Stomach (tissue), 9 donors: ENCODE results near the gene RPS15. TPM values are rescaled to one million over a fixed set of nuclear protein-coding genes. Genes with fewer than 3 reads are reported as not detected.
"Not testable (repeated sequence)": the region's sequence is repeated elsewhere in the genome, so short reads cannot be mapped to it uniquely, and the experiment has no call there.

Experiments used
- DNase-seq, 2 donors: peaks; one replicate each; pipeline versions ENCODE4 v3.0.0 to v3.0.0-alpha.2; 2013 to 2019
- H3K27ac ChIP-seq, 5 donors: fragments of 200-600 bp in 4 of 5; sonication (generic) in 4 of 5; one replicate each; pipeline ENCODE4 v1.5.1; 2013 to 2019; ENCODE audit warnings: mild to moderate bottlenecking in 1 of 5, moderate library complexity in 1 of 5
- H3K27me3 ChIP-seq, 3 donors: fragments of 200-600 bp; sonication (generic); one replicate each; pipeline ENCODE4 v1.5.1; 2017 to 2019; ENCODE audit warnings: mixed run types in 1 of 3
- H3K36me3 ChIP-seq, 4 donors: fragments of 200-600 bp; sonication (generic); 1 replicate in 3 of 4; 2 replicates in 1 of 4; pipeline ENCODE4 v1.5.1; 2016 to 2019
- H3K4me1 ChIP-seq, 4 donors: fragments of 200-600 bp; sonication (generic); one replicate each; pipeline ENCODE4 v1.5.1; 2016 to 2019
- H3K4me3 ChIP-seq, 4 donors: fragments of 200-600 bp; sonication (generic) in 3 of 4; one replicate each; pipeline ENCODE4 v1.5.1; 2016 to 2019; ENCODE audit warnings: mild to moderate bottlenecking in 1 of 4
- H3K9me3 ChIP-seq, 4 donors: fragments of 200-600 bp; sonication (generic); one replicate each; pipeline ENCODE4 v1.5.1; 2016 to 2019
- CTCF ChIP-seq, 7 experiments: fragments of 450-650 bp in 4 of 7; fragments of 200-600 bp in 3 of 7; sonication (generic) in 3 of 7; IDR thresholded peaks; one replicate each; pipeline ENCODE4 v1.5.1; 2016 to 2019; ENCODE audit warnings: antibody characterized with exemption in 7 of 7, control low read depth in 2 of 7, mild to moderate bottlenecking in 1 of 7
- EP300 ChIP-seq: sonication (generic); formaldehyde crosslinking; IDR thresholded peaks from one replicate; pipeline ENCODE4 v1.6.1; 2017; ENCODE audit warnings: antibody characterized with exemption
- POLR2A ChIP-seq, 4 donors: fragments of 450-650 bp; IDR thresholded peaks; one replicate each; pipeline ENCODE4 v1.6.1; 2016; ENCODE audit warnings: antibody characterized with exemption in 4 of 4, control low read depth in 2 of 4, mild to moderate bottlenecking in 1 of 4, moderate library complexity in 1 of 4
- POLR2AphosphoS5 ChIP-seq, 3 donors: sonication (generic); formaldehyde crosslinking; IDR thresholded peaks; one replicate each; pipeline ENCODE4 v1.6.1; 2016; ENCODE audit warnings: antibody characterized with exemption in 3 of 3
- WGBS, 5 donors: extraction: QIAGEN DNeasy Blood & Tissue Kit in 3 of 5; methylation state at CpG; one replicate each; pipeline versions ENCODE4 v1.1.5 to v1.1.7; 2013 to 2018; 5-methylcytosine and 5-hydroxymethylcytosine counted together
- intact Hi-C: fragments of 100-400 bp; cut with DNase I; formaldehyde crosslinking; loops from one replicate; pipeline ENCODE4 v1.15.1; 2023; ENCODE audit warnings: low total_unique reads
- polyA plus RNA-seq, 3 donors: library from polyadenylated mRNA; stranded (reverse); fragments of 200-250 nt; gene quantifications; one replicate each; pipeline ENCODE4 v1.2.3, GENCODE V29; 2013
- total RNA-seq, 5 donors: library from RNA; depleted of rRNA; stranded (reverse); fragments of >200 nt; gene quantifications; one replicate each; pipeline versions ENCODE4 v1.1.0 to v1.2.3, GENCODE V29; 2014 to 2016
- donor health status: healthy with polysubstance abuse.
- donor health status: Bipolar disorder and iron deficiency.
- donor health status: healthy.

RPS15 gene
- total and polyA plus RNA-seq, 8 donors, result 428 to 4,539 (median 2,187) TPM

GRCh38 chr19:1434577-1435060 is 3.6 kb upstream of the RPS15 start:
- Histone ChIP-seq H3K27me3 (no peaks in the 10 kb centered on the region), H3K9me3 (no peaks in the 10 kb centered on the region), H3K27ac (no peak overlapping the region), H3K36me3 (peaks cover 55 to 69% (median 67%) of the 10 kb centered on the region in 4 donors), H3K4me1 (peaks cover 13 to 28% (median 21%) of the 10 kb centered on the region in 4 donors), H3K4me3 (no peak overlapping the region)
- DNase-seq, result no peak
- intact Hi-C loops, result no loop called here
- TF ChIP-seq POLR2A (IDR thresholded peaks at IDR 0.05), result no peak
- TF ChIP-seq CTCF (IDR thresholded peaks at IDR 0.05), result no peak
- TF ChIP-seq POLR2AphosphoS5 (IDR thresholded peaks at IDR 0.05), result no peak
- TF ChIP-seq EP300, result no peak
- WGBS, 5 donors, result 88 to 89% (median 88%) methylated on average over 29 to 39 of the region's 39 CpGs

- Histone ChIP-seq H3K27ac (no peak overlapping the region), H3K27me3 (no peaks in the 10 kb centered on the region), H3K4me3 (no peak overlapping the region), H3K9me3 (no peaks in the 10 kb centered on the region), H3K36me3 (peaks cover 57 to 69% (median 67%) of the 10 kb centered on the region in 4 donors), H3K4me1 (peaks cover 14 to 28% (median 22%) of the 10 kb centered on the region in 4 donors)
- intact Hi-C loops, result no loop called here
- TF ChIP-seq POLR2AphosphoS5 (IDR thresholded peaks at IDR 0.05) (no peak), CTCF (IDR thresholded peaks at IDR 0.05) (no peak), POLR2A (IDR thresholded peaks at IDR 0.05) (no peak), EP300 (no peak)
- no peak for DNase-seq
- 71 to 83% (median 79%) methylated on average over 21 of the region's 21 CpGs for WGBS, 5 donors
These were observed 2.7 kb upstream of the RPS15 start for GRCh38 chr19:1435378-1435989.

- Histone ChIP-seq H3K36me3 (peaks cover 59 to 69% (median 67%) of the 10 kb centered on the region in 4 donors), H3K9me3 (no peaks in the 10 kb centered on the region), H3K4me1 (peaks cover 18 to 37% (median 25%) of the 10 kb centered on the region in 4 donors), H3K27ac (peak overlapping the region in 3 of 5 donors; percentile 86 to 90 (median 89)), H3K27me3 (no peaks in the 10 kb centered on the region), H3K4me3 (peak overlapping the region in 2 of 4 donors; percentile 84)
- no peak for DNase-seq
- WGBS, 5 donors, result 38 to 61% (median 50%) methylated on average over 8 of the region's 8 CpGs
- TF ChIP-seq POLR2AphosphoS5 (IDR thresholded peaks at IDR 0.05) (no peak), CTCF (IDR thresholded peaks at IDR 0.05) (no peak), EP300 (no peak), POLR2A (IDR thresholded peaks at IDR 0.05) (no peak)
- intact Hi-C loops, result no loop called here
These were observed 587 bp upstream of the RPS15 start for GRCh38 chr19:1437609-1438008.

GRCh38 chr19:1438933-1439354 is 748 bp downstream of the RPS15 start:
- 0 to 2% (median 1%) methylated on average over 12 to 26 of the region's 26 CpGs for WGBS, 5 donors
- Histone ChIP-seq H3K4me3 (peak overlapping the region; percentile 84 to 95 (median 87)), H3K4me1 (peaks cover 18 to 38% (median 25%) of the 10 kb centered on the region in 4 donors), H3K36me3 (peaks cover 46 to 64% (median 60%) of the 10 kb centered on the region in 4 donors), H3K27me3 (no peaks in the 10 kb centered on the region), H3K27ac (peak overlapping the region in 4 of 5 donors; percentile 86 to 92 (median 90)), H3K9me3 (no peaks in the 10 kb centered on the region)
- intact Hi-C loops, result no loop called here
- no peak for DNase-seq
- TF ChIP-seq POLR2A (IDR thresholded peaks at IDR 0.05) (no peak), POLR2AphosphoS5 (IDR thresholded peaks at IDR 0.05) (no peak), EP300 (no peak), CTCF (IDR thresholded peaks at IDR 0.05) (no peak)

- peak overlapping the region; percentile 84 to 95 (median 87) for H3K4me3 ChIP-seq
- DNase-seq, intact Hi-C loops, H3K27me3 ChIP-seq, H3K9me3 ChIP-seq: not testable (repeated sequence)
- WGBS, 5 donors, result 70 to 74% (median 73%) methylated on average over 35 to 57 of the region's 57 CpGs
- H3K27ac ChIP-seq, result peak overlapping the region in 3 of 5 donors; percentile 86 to 92 (median 90)
- H3K4me1 ChIP-seq, result peaks cover 19 to 46% (median 27%) of the 10 kb centered on the region in 4 donors
- H3K36me3 ChIP-seq, result peaks cover 38 to 56% (median 52%) of the 10 kb centered on the region in 4 donors
These were observed 1.6 kb downstream of the RPS15 start for GRCh38 chr19:1439525-1440417.
